ENCODE data around the gene SHC3. TPM values are rescaled to one million over a fixed set of nuclear protein-coding genes. Genes with fewer than 3 reads are reported as not detected.

Gene SHC3
- polyA plus RNA-seq, 1 donor, result 0.67 TPM

Other genes with a start within 250 kb of the SHC3 start
- gene S1PR3, start 187.3 kb downstream of the SHC3 start, polyA plus RNA-seq (ENCODE audit: insufficient read length), result 24.3 TPM
- gene CKS2, start 132.4 kb upstream of the SHC3 start, polyA plus RNA-seq (ENCODE audit: insufficient read length), result 29.0 TPM
- gene SECISBP2, start 139.7 kb upstream of the SHC3 start, polyA plus RNA-seq (ENCODE audit: insufficient read length), result 43.1 TPM